ENCODE measurements around the gene ATP2B3.

DNA sequence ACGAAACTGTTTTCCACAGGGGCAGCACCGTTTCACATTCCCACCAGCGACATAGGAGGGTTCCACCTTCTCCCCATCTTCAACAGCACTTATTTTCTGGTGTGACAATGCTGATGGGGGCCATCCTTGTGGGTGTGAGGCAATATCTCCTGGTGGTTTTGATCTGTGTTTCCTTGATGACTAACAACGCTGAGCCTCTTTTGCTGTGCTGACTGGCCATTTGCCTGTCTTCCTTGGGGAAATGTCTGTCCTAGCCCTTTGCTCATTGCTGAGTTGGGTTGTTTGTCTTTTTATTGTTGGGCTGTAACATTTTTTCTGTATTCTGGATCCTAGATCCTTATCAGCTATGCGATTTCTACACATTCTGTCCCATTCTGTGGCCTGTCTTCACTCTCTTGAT is 33.7 kb downstream of the ATP2B3 start:
- no peak for TF ChIP-seq CTCF (IDR thresholded peaks at IDR 0.05; ENCODE audit: low read length)
- TF ChIP-seq EZH2 (optimal IDR thresholded peaks at IDR 0.05; ENCODE audit: low read depth, low read length), result no peak
